Activated CD4-positive, alpha-beta T cell treated with anti-CD3 and anti-CD28 coated beads for 48 hours (primary cell): ENCODE data around the gene ADAMTS14.

Experiments used
- DNase-seq: peaks from one replicate; pipeline ENCODE4 v3.0.0-alpha.2; 2020

ADAMTS14 gene

GRCh38 chr10:70676511-70676910, 4.2 kb downstream of the ADAMTS14 start:
- DNase-seq: no peak

GRCh38 chr10:70677016-70677415, 4.7 kb downstream of the ADAMTS14 start:
- no peak for DNase-seq

GRCh38 chr10:70677620-70678249, 5.4 kb downstream of the ADAMTS14 start:
- no peak for DNase-seq

- DNase-seq: no peak
Measured at GRCh38 chr10:70678250-70678635, 5.9 kb downstream of the ADAMTS14 start.

GRCh38 chr10:70678757-70679489, 6.6 kb downstream of the ADAMTS14 start:
- DNase-seq: no peak

GRCh38 chr10:70679498-70679897, 7.2 kb downstream of the ADAMTS14 start:
- DNase-seq: no peak

GRCh38 chr10:70680899-70681730, 8.8 kb downstream of the ADAMTS14 start:
- DNase-seq: no peak

- no peak for DNase-seq
Measured at GRCh38 chr10:70681731-70682005, 9.4 kb downstream of the ADAMTS14 start.

- DNase-seq: peak; percentile 25
Measured at GRCh38 chr10:70682920-70683600, 10.8 kb downstream of the ADAMTS14 start.

- no peak for DNase-seq
Measured at GRCh38 chr10:70683601-70683934, 11.3 kb downstream of the ADAMTS14 start.

GRCh38 chr10:70683940-70684339, 11.6 kb downstream of the ADAMTS14 start:
- DNase-seq: no peak

- no peak for DNase-seq
Measured at GRCh38 chr10:70684374-70684773, 12.1 kb downstream of the ADAMTS14 start.

GRCh38 chr10:70684839-70685454, 12.6 kb downstream of the ADAMTS14 start:
- DNase-seq: no peak

GRCh38 chr10:70685455-70685911, 13.2 kb downstream of the ADAMTS14 start:
- no peak for DNase-seq

GRCh38 chr10:70688828-70689227, 16.5 kb downstream of the ADAMTS14 start:
- DNase-seq: no peak

- DNase-seq: no peak
Measured at GRCh38 chr10:70689661-70690060, 17.4 kb downstream of the ADAMTS14 start.

GRCh38 chr10:70690589-70690988, 18.3 kb downstream of the ADAMTS14 start:
- no peak for DNase-seq

- no peak for DNase-seq
Measured at GRCh38 chr10:70691611-70692010, 19.3 kb downstream of the ADAMTS14 start.

GRCh38 chr10:70692043-70692603, 19.8 kb downstream of the ADAMTS14 start:
- DNase-seq: no peak

- no peak for DNase-seq
Measured at GRCh38 chr10:70693619-70694335, 21.5 kb downstream of the ADAMTS14 start.

- DNase-seq: no peak
Measured at GRCh38 chr10:70694418-70695141, 22.3 kb downstream of the ADAMTS14 start.
